GM21515 (cell line): Measurements from ENCODE around the gene TMEM44.

Experiments used
- ATAC-seq: cut with Tn5 transposase; IDR thresholded peaks from one replicate; pipeline ENCODE4 v1.9.1; 2021; ENCODE audit not compliant: unreplicated experiment

Gene TMEM44

GRCh38 chr3:194582196-194582905, 50.9 kb downstream of the TMEM44 start:
- ATAC-seq: no peak

GRCh38 chr3:194579091-194579606, 54.1 kb downstream of the TMEM44 start:
- ATAC-seq: no peak

- ATAC-seq: no peak
Observed at GRCh38 chr3:194577986-194578905, 55.0 kb downstream of the TMEM44 start.

- ATAC-seq: no peak
Observed at GRCh38 chr3:194575484-194576210, 57.6 kb downstream of the TMEM44 start.

- no peak for ATAC-seq
Observed at GRCh38 chr3:194574639-194575483, 58.4 kb downstream of the TMEM44 start.

GRCh38 chr3:194573680-194574437, 59.4 kb downstream of the TMEM44 start:
- ATAC-seq: peak; percentile 83

- ATAC-seq: no peak
Observed at GRCh38 chr3:194572944-194573491, 60.2 kb downstream of the TMEM44 start.

GRCh38 chr3:194572143-194572789, 61.0 kb downstream of the TMEM44 start:
- no peak for ATAC-seq

- ATAC-seq: no peak
Observed at GRCh38 chr3:194571491-194572142, 61.6 kb downstream of the TMEM44 start.

- no peak for ATAC-seq
Observed at GRCh38 chr3:194570898-194571297, 62.3 kb downstream of the TMEM44 start.

GRCh38 chr3:194570235-194570634, 63.0 kb downstream of the TMEM44 start:
- ATAC-seq: no peak

- ATAC-seq: no peak
Observed at GRCh38 chr3:194569252-194569651, 64.0 kb downstream of the TMEM44 start.

GRCh38 chr3:194565597-194566190, 67.5 kb downstream of the TMEM44 start:
- no peak for ATAC-seq

GRCh38 chr3:194562986-194563385, 70.2 kb downstream of the TMEM44 start:
- ATAC-seq: no peak

GRCh38 chr3:194561306-194561974, 71.8 kb downstream of the TMEM44 start:
- no peak for ATAC-seq

GRCh38 chr3:194560047-194560446, 73.2 kb downstream of the TMEM44 start:
- no peak for ATAC-seq

- no peak for ATAC-seq
Observed at GRCh38 chr3:194559530-194559929, 73.7 kb downstream of the TMEM44 start.
